Activated naive CD4-positive, alpha-beta T cell treated with anti-CD3 and anti-CD28 coated beads, Interleukin-2, amount 50 U/mL, for 24 hours (primary cell): Measurements from ENCODE around the gene CNOT2.

Experiments
- H3K27ac Mint-ChIP-seq: one replicate; pipeline ENCODE4 v1.8.0; 2021; ENCODE audit warnings: mild to moderate bottlenecking, mixed read lengths
- H3K27me3 Mint-ChIP-seq: one replicate; pipeline ENCODE4 v1.8.0; 2021; ENCODE audit warnings: mixed read lengths
- H3K36me3 Mint-ChIP-seq: one replicate; pipeline ENCODE4 v1.8.0; 2021; ENCODE audit warnings: mixed read lengths
- H3K4me1 Mint-ChIP-seq: one replicate; pipeline ENCODE4 v1.8.0; 2021; ENCODE audit warnings: mixed read lengths
- H3K4me3 Mint-ChIP-seq: one replicate; pipeline ENCODE4 v1.8.0; 2021; ENCODE audit warnings: mild to moderate bottlenecking, mixed read lengths
- H3K9me3 Mint-ChIP-seq: one replicate; pipeline ENCODE4 v1.8.0; 2021; ENCODE audit warnings: mixed read lengths

The CNOT2 gene, protein sequence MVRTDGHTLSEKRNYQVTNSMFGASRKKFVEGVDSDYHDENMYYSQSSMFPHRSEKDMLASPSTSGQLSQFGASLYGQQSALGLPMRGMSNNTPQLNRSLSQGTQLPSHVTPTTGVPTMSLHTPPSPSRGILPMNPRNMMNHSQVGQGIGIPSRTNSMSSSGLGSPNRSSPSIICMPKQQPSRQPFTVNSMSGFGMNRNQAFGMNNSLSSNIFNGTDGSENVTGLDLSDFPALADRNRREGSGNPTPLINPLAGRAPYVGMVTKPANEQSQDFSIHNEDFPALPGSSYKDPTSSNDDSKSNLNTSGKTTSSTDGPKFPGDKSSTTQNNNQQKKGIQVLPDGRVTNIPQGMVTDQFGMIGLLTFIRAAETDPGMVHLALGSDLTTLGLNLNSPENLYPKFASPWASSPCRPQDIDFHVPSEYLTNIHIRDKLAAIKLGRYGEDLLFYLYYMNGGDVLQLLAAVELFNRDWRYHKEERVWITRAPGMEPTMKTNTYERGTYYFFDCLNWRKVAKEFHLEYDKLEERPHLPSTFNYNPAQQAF

DNA sequence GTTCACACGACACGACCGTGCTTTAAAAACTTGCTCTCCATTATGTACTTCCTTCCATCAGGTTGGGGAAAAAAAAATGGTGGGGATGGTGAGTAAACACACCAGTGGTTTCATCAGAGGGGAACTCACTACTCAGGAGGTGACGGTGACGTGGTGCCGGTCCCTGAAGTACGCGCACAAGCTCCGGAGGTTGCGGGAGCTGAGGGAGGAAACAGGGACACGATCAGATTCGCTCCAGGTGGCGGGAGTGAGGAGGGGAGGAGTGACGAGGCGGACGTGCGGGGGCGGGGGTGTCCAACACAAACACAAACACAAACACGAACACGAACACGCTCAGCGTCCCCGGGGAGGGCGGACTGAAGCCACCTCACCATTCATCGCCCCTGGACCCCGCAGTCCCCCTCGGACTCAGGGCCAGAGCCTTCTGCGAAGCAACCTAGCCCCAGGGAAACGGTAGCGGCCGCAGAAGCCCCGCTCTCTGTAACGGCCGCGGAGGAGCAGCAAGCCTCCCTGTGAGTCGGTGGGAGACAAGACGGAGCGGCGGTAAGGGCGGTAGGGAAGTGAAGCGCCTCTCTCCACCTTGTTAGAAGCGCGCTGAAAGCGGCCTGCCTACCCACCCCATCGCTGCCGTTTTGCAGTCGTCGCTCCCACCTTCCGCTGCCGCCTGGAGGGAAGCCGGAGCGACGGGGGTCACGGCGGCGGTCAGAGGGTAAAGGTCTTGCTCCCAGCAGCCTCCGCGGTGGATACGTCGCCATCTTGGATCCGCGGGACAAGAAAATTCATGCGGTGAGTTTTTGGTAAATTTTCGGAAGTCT lies at the start of gene CNOT2:
Gene CNOT2, plus strand, starts transcription at position 739 of the 815 bp plus-strand sequence. CDS start 34,794 bp downstream, outside the sequence.
- peaks cover 69% of the 10 kb centered on the region for H3K4me1 Mint-ChIP-seq
- peaks cover 29% of the 10 kb centered on the region for H3K36me3 Mint-ChIP-seq
- H3K27ac Mint-ChIP-seq = peak within 1 kb of the TSS; percentile 100
- no peaks in the 10 kb centered on the region for H3K9me3 Mint-ChIP-seq
- no peaks in the 10 kb centered on the region for H3K27me3 Mint-ChIP-seq
- peak within 1 kb of the TSS; percentile 98 for H3K4me3 Mint-ChIP-seq

DNA sequence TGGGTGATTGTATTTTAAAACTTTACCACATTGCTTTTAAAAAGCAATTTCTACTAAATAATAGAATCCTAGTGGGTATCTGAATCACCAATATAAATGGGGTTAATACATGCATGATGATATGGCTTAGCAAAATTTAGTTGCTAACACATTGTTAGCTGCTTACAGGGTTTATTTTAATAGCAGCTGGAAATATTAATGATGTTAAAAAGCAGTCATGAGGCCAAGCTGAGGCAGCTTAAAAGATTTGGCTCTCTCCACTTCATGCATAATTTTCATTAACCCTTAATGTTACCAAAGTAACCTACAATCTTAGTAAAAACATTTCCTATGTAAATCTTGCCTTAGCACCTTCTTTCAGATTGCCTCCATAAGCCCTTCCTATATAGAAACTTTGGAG lies 49.2 kb upstream of the CNOT2 start:
- Mint-ChIP-seq H3K36me3 (no peaks in the 10 kb centered on the region), H3K4me1 (peaks cover 5% of the 10 kb centered on the region), H3K4me3 (no peak overlapping the region), H3K27ac (no peak overlapping the region), H3K9me3 (no peaks in the 10 kb centered on the region), H3K27me3 (no peaks in the 10 kb centered on the region)

DNA sequence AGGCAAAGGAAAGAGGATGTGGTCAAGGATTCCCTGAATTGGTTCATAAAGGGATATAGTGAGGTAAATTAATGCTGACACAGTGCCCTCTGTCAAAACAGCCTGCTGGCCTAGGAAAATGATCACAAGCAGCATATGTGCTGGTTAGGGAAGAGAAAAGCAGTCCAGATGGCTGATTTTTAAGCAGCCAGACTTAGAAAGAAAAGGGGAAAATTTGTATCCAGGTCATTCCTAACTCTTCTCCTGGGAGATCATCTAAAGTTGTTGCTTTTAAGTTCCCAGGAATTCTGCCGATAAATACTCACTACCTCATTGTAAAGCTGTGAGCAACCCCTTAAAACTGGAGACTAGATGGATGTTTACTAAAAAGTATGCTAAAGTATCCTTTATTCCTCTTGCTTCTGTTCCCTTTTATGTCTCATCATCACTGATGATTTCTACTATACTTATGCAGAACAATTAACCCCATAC lies 46.4 kb upstream of the CNOT2 start:
- no peaks in the 10 kb centered on the region for H3K36me3 Mint-ChIP-seq
- H3K4me1 Mint-ChIP-seq = peaks cover 5% of the 10 kb centered on the region
- no peak overlapping the region for H3K4me3 Mint-ChIP-seq
- H3K27me3 Mint-ChIP-seq = no peaks in the 10 kb centered on the region
- no peak overlapping the region for H3K27ac Mint-ChIP-seq
- H3K9me3 Mint-ChIP-seq = no peaks in the 10 kb centered on the region

DNA sequence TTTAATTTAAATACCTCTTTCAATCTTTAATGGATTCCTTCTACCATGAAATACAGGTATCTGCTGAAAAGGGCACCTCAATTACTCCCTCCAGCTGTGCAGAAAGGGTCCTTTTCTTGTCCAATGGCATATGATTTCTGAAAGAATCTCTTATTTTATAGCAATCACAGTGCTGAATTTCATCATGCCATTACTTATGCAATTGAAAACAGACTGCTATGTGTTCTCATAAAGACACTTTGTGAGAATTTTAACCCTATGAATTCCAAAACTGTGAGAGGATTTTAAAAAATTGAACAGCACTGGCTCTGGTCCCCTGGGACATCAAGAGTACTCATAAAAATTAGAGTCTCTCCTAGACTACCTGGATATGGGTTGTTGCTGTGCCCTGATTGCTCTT lies 45.9 kb upstream of the CNOT2 start:
- peaks cover 5% of the 10 kb centered on the region for H3K4me1 Mint-ChIP-seq
- H3K27ac Mint-ChIP-seq = no peak overlapping the region
- no peaks in the 10 kb centered on the region for H3K9me3 Mint-ChIP-seq
- H3K27me3 Mint-ChIP-seq = no peaks in the 10 kb centered on the region
- H3K4me3 Mint-ChIP-seq = no peak overlapping the region
- H3K36me3 Mint-ChIP-seq = no peaks in the 10 kb centered on the region

DNA sequence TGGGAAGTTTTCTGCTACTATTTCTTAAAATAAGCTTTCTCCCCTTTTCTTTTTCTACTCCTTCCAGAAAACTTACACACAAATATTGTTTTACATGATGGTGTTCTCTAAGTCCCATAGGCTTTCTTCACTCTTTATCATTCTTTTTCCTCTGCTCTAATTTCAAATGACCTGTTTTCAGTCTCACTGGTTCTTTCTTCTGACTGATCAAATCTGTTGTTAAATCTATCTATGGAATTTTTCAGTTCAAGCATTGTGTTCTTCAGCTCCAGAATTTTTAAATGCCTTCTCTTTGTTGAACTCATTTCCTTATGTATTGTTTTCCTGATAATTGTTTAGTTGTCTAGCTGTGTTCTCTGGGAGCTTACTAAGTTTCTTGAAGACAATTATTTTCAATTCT lies 29.5 kb upstream of the CNOT2 start:
- Mint-ChIP-seq H3K9me3 (peaks cover 31% of the 10 kb centered on the region), H3K36me3 (peaks cover 17% of the 10 kb centered on the region), H3K4me1 (no peaks in the 10 kb centered on the region)

DNA sequence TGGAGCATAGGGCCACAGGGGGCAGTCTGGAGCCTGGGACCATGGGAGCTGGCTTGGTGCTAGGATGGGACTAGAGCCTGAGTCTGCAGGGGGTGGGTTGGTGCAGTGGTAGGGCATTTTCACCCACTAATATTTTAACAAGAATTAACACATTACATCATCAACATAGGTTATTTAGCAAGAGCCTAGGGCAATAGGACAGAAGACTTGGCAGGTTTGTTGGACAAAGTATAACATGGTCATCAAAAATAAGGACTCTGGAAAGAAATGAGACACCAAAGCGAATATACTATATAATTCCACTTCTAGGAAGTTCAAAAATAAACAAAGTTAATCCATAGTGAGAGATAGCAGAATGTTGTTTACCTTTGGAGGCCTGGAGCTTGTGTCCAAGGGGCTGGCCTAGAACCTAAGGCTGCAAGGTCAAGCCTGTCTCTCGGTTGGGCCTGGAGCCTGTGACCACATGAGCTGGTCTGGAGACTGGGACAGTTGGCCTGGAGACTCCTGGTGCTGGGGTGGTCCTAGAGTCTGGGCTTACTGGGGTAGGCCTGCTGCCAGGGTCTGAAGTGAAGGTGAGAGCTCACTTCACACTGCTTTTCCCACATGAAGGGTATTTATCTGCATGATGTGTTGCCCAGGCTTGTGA lies 28.1 kb upstream of the CNOT2 start:
- Mint-ChIP-seq H3K27ac (no peak overlapping the region), H3K4me1 (no peaks in the 10 kb centered on the region), H3K9me3 (peaks cover 18% of the 10 kb centered on the region)

More for the DNA sequence above, 29.5 kb upstream of the CNOT2 start:
- Mint-ChIP-seq H3K4me3 (no peak overlapping the region), H3K27ac (no peak overlapping the region), H3K27me3 (peaks cover 2% of the 10 kb centered on the region)

DNA sequence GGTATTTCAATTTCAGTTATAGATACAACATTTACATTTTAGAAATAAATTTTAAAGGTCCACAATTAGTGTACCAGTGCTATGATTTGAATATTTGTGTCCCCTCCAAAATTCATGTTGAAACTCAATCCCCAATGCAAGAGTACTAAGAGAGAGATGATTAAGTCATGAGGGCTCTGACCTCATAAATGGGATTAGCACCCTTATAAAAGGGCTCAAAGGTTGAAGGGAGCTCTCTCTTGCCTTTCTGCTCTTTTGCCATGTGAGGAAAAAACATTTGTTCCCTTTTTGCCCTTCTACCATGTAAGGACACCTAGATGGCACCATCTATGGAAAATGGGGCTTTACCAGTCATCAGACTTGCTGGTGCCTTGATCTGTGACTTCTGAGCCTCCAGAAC lies 25.8 kb upstream of the CNOT2 start:
- no peaks in the 10 kb centered on the region for H3K27me3 Mint-ChIP-seq

More for the DNA sequence above, 28.1 kb upstream of the CNOT2 start:
- H3K27me3 Mint-ChIP-seq = no peaks in the 10 kb centered on the region
- no peak overlapping the region for H3K4me3 Mint-ChIP-seq
- peaks cover 15% of the 10 kb centered on the region for H3K36me3 Mint-ChIP-seq

DNA sequence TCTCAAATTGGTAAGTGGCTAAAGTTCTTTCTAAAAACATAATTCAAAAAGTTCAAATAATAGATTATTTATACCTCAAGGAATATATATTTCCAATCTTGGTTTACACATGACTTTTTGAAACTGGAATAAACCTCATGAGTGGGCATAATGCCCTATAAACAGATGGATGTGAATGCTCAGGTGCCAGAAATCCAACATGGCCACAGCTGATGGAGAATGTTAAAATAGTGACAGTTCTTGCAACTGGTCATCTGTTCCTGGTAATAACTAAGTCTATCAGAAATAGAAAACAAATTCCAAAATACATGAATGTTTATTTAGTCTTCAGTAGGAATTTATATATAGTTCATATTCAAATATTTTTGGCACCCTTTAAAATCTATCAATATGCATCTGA lies 21.6 kb upstream of the CNOT2 start:
- Mint-ChIP-seq H3K27ac (no peak overlapping the region), H3K36me3 (peaks cover 8% of the 10 kb centered on the region), H3K4me3 (no peak overlapping the region), H3K9me3 (no peaks in the 10 kb centered on the region), H3K4me1 (no peaks in the 10 kb centered on the region), H3K27me3 (no peaks in the 10 kb centered on the region)

More for the DNA sequence above, 25.8 kb upstream of the CNOT2 start:
- peaks cover 16% of the 10 kb centered on the region for H3K36me3 Mint-ChIP-seq
- peaks cover 7% of the 10 kb centered on the region for H3K9me3 Mint-ChIP-seq
- no peak overlapping the region for H3K27ac Mint-ChIP-seq
- no peaks in the 10 kb centered on the region for H3K4me1 Mint-ChIP-seq
- no peak overlapping the region for H3K4me3 Mint-ChIP-seq

DNA sequence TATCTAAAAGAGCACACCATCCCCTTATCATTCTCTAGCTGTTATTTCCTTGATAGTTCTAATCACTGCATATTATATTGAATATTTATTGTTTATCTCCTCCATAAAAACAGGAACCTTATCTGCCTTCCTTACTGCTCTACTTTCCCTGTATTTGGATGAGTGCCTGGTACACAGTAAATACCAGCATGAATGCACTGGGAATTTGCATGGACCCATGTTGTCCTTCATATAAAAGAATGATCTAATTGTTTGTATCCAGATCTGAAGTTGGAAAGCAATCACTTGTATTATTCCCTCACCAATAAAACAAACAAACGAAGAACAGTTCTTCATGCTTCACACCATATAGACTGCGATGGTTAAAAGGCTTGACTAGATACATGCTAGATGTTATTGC lies 15.3 kb upstream of the CNOT2 start:
- no peaks in the 10 kb centered on the region for H3K9me3 Mint-ChIP-seq
- H3K4me3 Mint-ChIP-seq = no peak overlapping the region

DNA sequence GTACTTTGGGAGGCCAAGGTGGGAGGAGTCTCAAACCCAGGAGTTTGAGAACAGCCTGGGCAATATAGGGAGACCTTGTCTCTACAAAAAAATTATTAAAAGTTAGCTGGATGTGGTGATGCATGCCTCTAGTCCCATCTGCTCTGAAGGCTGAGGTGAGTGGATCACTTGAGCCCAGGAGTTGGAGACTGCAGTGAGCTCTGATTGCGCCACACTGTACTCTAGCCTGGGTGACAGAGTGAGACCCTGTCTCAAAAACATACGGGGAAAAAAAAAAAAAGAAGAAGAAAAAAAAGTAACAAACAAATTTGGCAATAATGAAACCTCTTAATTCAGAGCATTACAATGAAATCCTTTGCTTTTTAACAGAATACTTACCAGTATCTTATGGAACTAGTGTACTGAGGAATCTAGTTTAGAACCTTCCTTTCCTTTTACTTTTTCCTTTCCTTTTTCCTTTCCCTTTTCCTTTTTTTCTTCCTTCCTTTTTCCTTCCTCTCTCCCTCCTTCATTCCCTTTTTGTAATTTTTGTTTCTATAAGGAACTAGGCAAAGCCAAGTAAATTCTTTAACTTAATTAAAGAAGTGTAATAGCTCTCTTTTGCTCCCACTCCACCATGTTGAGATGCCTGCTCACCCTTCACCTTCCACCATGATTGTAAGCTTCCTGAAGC lies 12.2 kb upstream of the CNOT2 start:
- H3K27ac Mint-ChIP-seq = no peak overlapping the region
- no peaks in the 10 kb centered on the region for H3K27me3 Mint-ChIP-seq
- no peak overlapping the region for H3K4me3 Mint-ChIP-seq
- no peaks in the 10 kb centered on the region for H3K4me1 Mint-ChIP-seq
- peaks cover 1% of the 10 kb centered on the region for H3K36me3 Mint-ChIP-seq
- H3K9me3 Mint-ChIP-seq = no peaks in the 10 kb centered on the region

More for the DNA sequence above, 15.3 kb upstream of the CNOT2 start:
- Mint-ChIP-seq H3K27me3 (no peaks in the 10 kb centered on the region), H3K27ac (no peak overlapping the region), H3K36me3 (peaks cover 3% of the 10 kb centered on the region), H3K4me1 (no peaks in the 10 kb centered on the region)

DNA sequence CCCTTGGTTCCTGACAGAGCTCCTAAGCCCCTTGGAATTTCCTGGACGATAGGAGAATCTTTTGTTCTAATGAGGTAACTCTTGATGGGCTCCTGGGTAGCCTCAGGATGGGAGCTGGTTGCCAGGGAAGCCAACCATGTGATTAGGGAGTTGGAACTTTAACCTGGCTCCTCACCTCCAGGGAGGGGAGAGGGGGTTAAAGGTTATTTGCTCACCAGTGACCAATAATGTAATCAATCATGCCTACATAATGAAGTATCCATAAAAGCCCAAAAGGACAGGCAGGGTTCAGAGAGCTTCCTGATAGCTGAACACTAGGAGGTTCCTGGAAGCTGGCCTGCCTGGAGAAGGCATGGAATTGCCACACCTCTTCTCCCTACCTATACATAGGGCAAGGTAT lies 6.2 kb upstream of the CNOT2 start:
- Mint-ChIP-seq H3K4me3 (no peak overlapping the region), H3K4me1 (peaks cover 26% of the 10 kb centered on the region), H3K36me3 (peaks cover 25% of the 10 kb centered on the region), H3K27me3 (no peaks in the 10 kb centered on the region), H3K9me3 (no peaks in the 10 kb centered on the region), H3K27ac (no peak overlapping the region)

DNA sequence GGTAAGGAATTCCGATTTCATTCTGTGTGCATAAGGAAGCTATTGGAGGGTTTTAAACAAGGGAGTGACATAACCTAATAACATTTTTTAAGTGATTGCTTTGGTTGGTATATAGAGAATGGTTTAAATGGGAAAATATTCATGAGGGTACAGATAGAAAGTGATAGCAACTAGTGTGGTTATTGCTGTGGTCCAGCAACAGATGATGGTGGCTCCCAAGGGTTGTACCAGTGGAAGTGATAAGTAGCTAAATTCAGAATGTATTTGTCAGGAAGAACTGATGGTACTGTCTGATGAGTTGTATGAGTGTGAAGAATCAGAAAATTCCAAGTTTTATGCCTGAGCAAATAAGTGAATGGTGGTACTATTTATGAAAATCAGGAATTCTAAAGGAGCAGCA lies 2.6 kb upstream of the CNOT2 start:
- Mint-ChIP-seq H3K36me3 (peaks cover 33% of the 10 kb centered on the region), H3K4me3 (peak overlapping the region; percentile 0), H3K27me3 (no peaks in the 10 kb centered on the region), H3K9me3 (no peaks in the 10 kb centered on the region), H3K4me1 (peaks cover 47% of the 10 kb centered on the region), H3K27ac (no peak overlapping the region)

DNA sequence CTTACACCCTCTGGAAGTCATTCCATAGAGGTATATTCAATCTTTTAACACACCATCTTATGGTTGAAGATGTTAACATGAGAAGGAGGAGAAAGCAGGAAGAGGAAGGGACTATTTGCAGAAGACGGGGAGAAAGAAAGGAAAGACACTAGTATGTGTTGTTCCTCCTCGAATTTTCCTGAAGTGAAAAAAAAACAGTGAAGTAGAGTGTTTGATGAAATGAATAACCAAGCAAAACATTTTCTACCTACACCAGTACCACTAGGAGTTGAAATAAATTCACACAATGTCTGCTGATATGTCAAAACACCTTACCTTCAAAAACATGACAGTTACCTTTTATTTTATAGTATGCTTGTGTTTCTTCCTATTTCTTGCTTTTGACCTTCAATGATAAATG lies 1.4 kb upstream of the CNOT2 start:
- Mint-ChIP-seq H3K4me1 (peaks cover 59% of the 10 kb centered on the region), H3K9me3 (no peaks in the 10 kb centered on the region), H3K27ac (peak overlapping the region; percentile 100), H3K27me3 (no peaks in the 10 kb centered on the region), H3K4me3 (peak overlapping the region; percentile 98), H3K36me3 (peaks cover 30% of the 10 kb centered on the region)

DNA sequence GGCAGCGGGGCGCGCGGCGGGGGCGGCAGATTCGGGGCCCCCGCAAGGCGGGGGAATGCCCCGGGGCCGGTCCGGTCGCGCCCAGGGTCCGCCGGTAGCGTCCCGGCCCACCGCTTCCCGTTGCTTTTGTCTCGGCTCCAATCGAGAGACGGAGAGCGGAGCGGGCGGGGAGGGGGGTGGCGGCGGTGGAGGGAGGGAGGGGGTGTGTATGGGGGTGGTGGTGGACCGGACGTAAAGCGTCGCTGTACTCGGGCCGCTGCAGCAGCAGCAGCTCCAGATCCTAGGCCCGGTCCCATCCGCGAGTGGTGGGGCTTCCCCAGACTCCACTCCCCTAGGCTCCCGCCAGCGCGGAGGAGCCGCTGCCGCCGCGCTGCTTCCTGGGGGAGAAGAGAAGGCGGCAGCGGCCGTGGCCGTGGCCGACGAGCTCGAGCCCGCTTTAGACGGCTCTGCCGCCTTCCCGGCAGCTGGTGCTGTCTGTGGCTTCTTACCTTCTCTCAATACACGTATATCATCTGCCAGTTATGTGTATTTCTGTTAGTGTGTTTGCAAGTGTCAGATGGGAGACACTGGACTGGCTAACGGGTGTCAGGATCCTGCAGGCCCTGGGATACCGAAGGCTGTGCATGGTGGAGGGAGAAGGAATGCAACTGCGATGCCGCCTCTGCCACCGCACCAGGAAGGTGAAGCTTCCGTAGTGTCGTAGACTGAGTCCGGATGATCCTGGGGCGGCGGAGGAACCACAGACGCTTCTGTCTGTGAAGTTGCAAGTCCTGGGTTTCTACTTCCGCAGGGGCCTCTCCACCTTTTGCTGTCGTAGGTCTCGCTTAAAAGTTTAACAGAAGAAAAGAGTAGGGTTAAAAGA lies 508 bp downstream of the CNOT2 start:
- peaks cover 78% of the 10 kb centered on the region for H3K4me1 Mint-ChIP-seq
- no peaks in the 10 kb centered on the region for H3K9me3 Mint-ChIP-seq
- peaks cover 29% of the 10 kb centered on the region for H3K36me3 Mint-ChIP-seq
- peak overlapping the region; percentile 98 for H3K4me3 Mint-ChIP-seq
- no peaks in the 10 kb centered on the region for H3K27me3 Mint-ChIP-seq
- H3K27ac Mint-ChIP-seq = peak overlapping the region; percentile 100
